Tongue (tissue), 2 donors: Measurements from ENCODE around the gene EPB41L4B. TPM values are rescaled to one million over a fixed set of nuclear protein-coding genes. Genes with fewer than 3 reads are reported as not detected.
A peak's percentile ranks its signal among the peaks of the same experiment; 100 is the strongest.
"Not testable (repeated sequence)": the region's sequence is repeated elsewhere in the genome, so short reads cannot be mapped to it uniquely, and the experiment has no call there.

Experiments
- DNase-seq: peaks from one replicate; pipeline ENCODE4 v3.0.0-alpha.2; 2015
- total RNA-seq: library from RNA; depleted of rRNA; stranded (reverse); fragments of >200 nt; gene quantifications from one replicate; pipeline ENCODE4 v1.2.3, GENCODE V29; 2014

The EPB41L4B gene
- total RNA-seq, 1 donor from 2014 or later = 5.8 TPM

GRCh38 chr9:109162677-109163076 lies 158.2 kb downstream of the EPB41L4B start:
- no peak for DNase-seq

GRCh38 chr9:109161471-109161870 lies 159.4 kb downstream of the EPB41L4B start:
- DNase-seq = no peak

GRCh38 chr9:109159583-109159982 lies 161.3 kb downstream of the EPB41L4B start:
- DNase-seq = no peak

GRCh38 chr9:109158651-109159050 lies 162.2 kb downstream of the EPB41L4B start:
- DNase-seq = peak; percentile 5

GRCh38 chr9:109156708-109157107 lies 164.2 kb downstream of the EPB41L4B start:
- no peak for DNase-seq

- DNase-seq = no peak
Measured at GRCh38 chr9:109150925-109151545, 169.8 kb downstream of the EPB41L4B start.

- no peak for DNase-seq
Measured at GRCh38 chr9:109149722-109150121, 171.1 kb downstream of the EPB41L4B start.

- no peak for DNase-seq
Measured at GRCh38 chr9:109149089-109149488, 171.8 kb downstream of the EPB41L4B start.

- DNase-seq = no peak
Measured at GRCh38 chr9:109145051-109145450, 175.8 kb downstream of the EPB41L4B start.

- no peak for DNase-seq
Measured at GRCh38 chr9:109143881-109144562, 176.8 kb downstream of the EPB41L4B start.

- no peak for DNase-seq
Measured at GRCh38 chr9:109141375-109141774, 179.5 kb downstream of the EPB41L4B start.

GRCh38 chr9:109139851-109140250 lies 181.0 kb downstream of the EPB41L4B start:
- DNase-seq = no peak

GRCh38 chr9:109138421-109138820 lies 182.4 kb downstream of the EPB41L4B start:
- no peak for DNase-seq

- no peak for DNase-seq
Measured at GRCh38 chr9:109134167-109134578, 186.7 kb downstream of the EPB41L4B start.

- DNase-seq = no peak
Measured at GRCh38 chr9:109133533-109133932, 187.3 kb downstream of the EPB41L4B start.

- DNase-seq = no peak
Measured at GRCh38 chr9:109132567-109133021, 188.3 kb downstream of the EPB41L4B start.

- no peak for DNase-seq
Measured at GRCh38 chr9:109129470-109130197, 191.2 kb downstream of the EPB41L4B start.

GRCh38 chr9:109126671-109127070 lies 194.2 kb downstream of the EPB41L4B start:
- DNase-seq = not testable (repeated sequence)

GRCh38 chr9:109124121-109124520 lies 196.7 kb downstream of the EPB41L4B start:
- no peak for DNase-seq

- DNase-seq = no peak
Measured at GRCh38 chr9:109122726-109123621, 197.9 kb downstream of the EPB41L4B start.
